PC-3 (cell line): ENCODE results near the gene WDR76. TPM values are rescaled to one million over a fixed set of nuclear protein-coding genes. Genes with fewer than 3 reads are reported as not detected.

ENCODE experiments used
- ATAC-seq: fragments of 200-7000 bp; cut with Tn5 transposase; 2 replicates; pipeline ENCODE4 v1.9.1; 2020; ENCODE audit warnings: mild to moderate bottlenecking, moderate library complexity
- Bru-seq: library from RNA; stranded (reverse); fragments of 400-500 nt; gene quantifications from one replicate; lab custom pipeline; 2021; lab: Mats Ljungman, UMichigan
- BruChase-seq, 2 experiments: library from RNA; stranded (reverse); fragments of 400-500 nt; gene quantifications; one replicate each; lab custom pipeline; 2021; lab: Mats Ljungman, UMichigan
- BruUV-seq: library from RNA; stranded (reverse); fragments of 400-500 nt; replicated peaks from 2 replicates; lab custom pipeline; 2021; lab: Mats Ljungman, UMichigan
- CTCF ChIA-PET: fragments of 300-600 bp; sonication (Branson Sonifier 250); formaldehyde crosslinking; loops from one replicate; lab custom pipeline; 2022; ENCODE audit warnings: antibody characterized with exemption; lab: Charles Lee
- POLR2A ChIA-PET: fragments of 300-600 bp; sonication (Branson Sonifier 250); formaldehyde crosslinking; loops from one replicate; lab custom pipeline; 2022; ENCODE audit warnings: antibody characterized with exemption; ENCODE audit not compliant: unreplicated experiment; lab: Charles Lee
- DNase-seq: peaks from one replicate; pipeline ENCODE4 v3.0.0-alpha.2; 2015
- H2AFZ ChIP-seq: fragments of 300-600 bp; sonication (generic); 2 replicates; pipeline ENCODE4 v1.6.0; 2016; ENCODE audit warnings: antibody characterized with exemption, low read length
- H3F3A ChIP-seq: fragments of 300-600 bp; sonication (generic); one replicate; pipeline ENCODE4 v1.6.0; 2017; ENCODE audit warnings: antibody characterized with exemption, low read length, control low read depth, mild to moderate bottlenecking; ENCODE audit not compliant: unreplicated experiment
- H3K27ac ChIP-seq: fragments of 300-600 bp; sonication (generic); 2 replicates; pipeline ENCODE4 v1.5.1; 2016; ENCODE audit warnings: mild to moderate bottlenecking, low read length
- H3K27me3 ChIP-seq: fragments of 300-600 bp; sonication (generic); 2 replicates; pipeline ENCODE4 v1.6.1; 2016; ENCODE audit warnings: low read length, mixed read lengths
- H3K36me3 ChIP-seq: fragments of 300-600 bp; sonication (generic); 2 replicates; pipeline ENCODE4 v1.6.1; 2016; ENCODE audit warnings: low read depth, mixed run types, low read length, mixed read lengths
- H3K4me1 ChIP-seq: fragments of 300-600 bp; sonication (generic); 2 replicates; pipeline ENCODE4 v1.5.1; 2016; ENCODE audit warnings: low read length; ENCODE audit not compliant: insufficient read depth
- H3K4me2 ChIP-seq: fragments of 300-600 bp; sonication (generic); 2 replicates; pipeline ENCODE4 v1.6.0; 2016; ENCODE audit warnings: low read length
- H3K4me3 ChIP-seq: fragments of 300-600 bp; sonication (generic); 2 replicates; pipeline ENCODE4 v1.5.1; 2016; ENCODE audit warnings: mild to moderate bottlenecking, low read length, mixed read lengths
- H3K79me2 ChIP-seq: fragments of 300-600 bp; sonication (generic); 2 replicates; pipeline ENCODE4 v1.6.1; 2017; ENCODE audit warnings: low read length, mixed read lengths
- H3K9ac ChIP-seq: fragments of 300-600 bp; sonication (generic); 2 replicates; pipeline ENCODE4 v1.6.0; 2016; ENCODE audit warnings: mild to moderate bottlenecking, low read length
- H3K9me2 ChIP-seq: fragments of 300-600 bp; sonication (generic); replicated peaks from 2 replicates; pipeline ENCODE4 v1.6.1; 2016; ENCODE audit warnings: mixed run types, low read length, mixed read lengths
- H3K9me3 ChIP-seq: fragments of 300-600 bp; sonication (generic); 2 replicates; pipeline ENCODE4 v1.6.1; 2016; ENCODE audit warnings: low read length, mixed read lengths
- H4K20me1 ChIP-seq: fragments of 300-600 bp; sonication (generic); 2 replicates; pipeline ENCODE4 v1.6.1; 2016; ENCODE audit warnings: low read length, mixed read lengths
- CTCF ChIP-seq: fragments of 300-600 bp; sonication (generic); conservative IDR thresholded peaks from 2 replicates; pipeline ENCODE4 v1.5.1; 2017; ENCODE audit warnings: antibody characterized with exemption, low read depth, mild to moderate bottlenecking, low read length
- EZH2 ChIP-seq: fragments of 300-600 bp; sonication (generic); IDR thresholded peaks from one replicate; pipeline ENCODE4 v1.6.1; 2017; ENCODE audit warnings: antibody characterized with exemption, mild to moderate bottlenecking, low read length; ENCODE audit not compliant: unreplicated experiment
- EZH2phosphoT487 ChIP-seq: fragments of 300-600 bp; sonication (generic); IDR thresholded peaks from 2 replicates; pipeline ENCODE4 v1.6.1; 2018; ENCODE audit warnings: mild to moderate bottlenecking, antibody characterized with exemption, low read length, borderline replicate concordance
- intact Hi-C: fragments of 100-400 bp; cut with micrococcal nuclease; formaldehyde crosslinking; loops from 2 replicates; pipeline ENCODE4 v1.9.0; 2023
- long read RNA-seq: library from polyadenylated mRNA; unstranded; transcript quantifications from one replicate; pipeline ENCODE4 v2.0.0, GENCODE V29; 2021; ENCODE audit not compliant: unreplicated experiment
- total RNA-seq: library from RNA; depleted of rRNA; stranded (reverse); fragments of >200 nt; gene quantifications from 2 replicates; pipeline ENCODE4 v1.2.3, GENCODE V29; 2014; rRNA removed

WDR76 gene
- total RNA-seq, result 29.0 and 29.7 TPM in 2 replicates
- percentile 53 among the genes with signal in this experiment for Bru-seq, nascent RNA
- percentile 58 among the genes with signal in this experiment for BruChase-seq, experiment 1, labeled RNA remaining after a 6-hour chase
- BruChase-seq, experiment 2, labeled RNA remaining after a 2-hour chase, result percentile 42 among the genes with signal in this experiment
- long read RNA-seq, partial matches to known transcripts, result 0 of 10 reads
- long read RNA-seq, other reads (novel, unspliced or antisense), result 6 of 10 reads

- peak; percentile 75 for ATAC-seq
- Histone ChIP-seq H3K9me3 (no peaks in the 10 kb centered on the region), H3F3A (no peaks in the 10 kb centered on the region), H3K79me2 (peaks cover 76% of the 10 kb centered on the region), H3K27ac (peak within 1 kb of the TSS; percentile 53), H3K9me2 (no peaks in the 10 kb centered on the region), H3K4me1 (peaks cover 31% of the 10 kb centered on the region), H3K36me3 (peaks cover 3% of the 10 kb centered on the region), H4K20me1 (no peaks in the 10 kb centered on the region; the same call in 1 of the 2 replicates), H3K4me2 (peak within 1 kb of the TSS; percentile 92), H3K27me3 (no peaks in the 10 kb centered on the region), H3K4me3 (peak within 1 kb of the TSS; percentile 67), H2AFZ (peak within 1 kb of the TSS; percentile 96), H3K9ac (peak within 1 kb of the TSS; percentile 88)
- POLR2A ChIA-PET, result no interaction called here
- intact Hi-C loops, result loop anchor here (10.0 kb wide), 1 partner anchor 598 kb away; the partner anchor contains the start of gene CTDSPL2
- TSS peak; percentile 58 for BruUV-seq
- DNase-seq, result peak; percentile 92
- no peak for TF ChIP-seq EZH2
- no peak for TF ChIP-seq CTCF
- no peak for TF ChIP-seq EZH2phosphoT487
- CTCF ChIA-PET, result no interaction called here
Measured at GRCh38 chr15:43826508-43827341, at the start of gene WDR76. Gene WDR76, plus strand, starts transcription at chr15:43827002. Its CDS starts 31 bp downstream, at chr15:43827033.

GRCh38 chr15:43777267-43777914, 49.4 kb upstream of the WDR76 start:
- peak overlapping the region; percentile 63 for H3K27ac ChIP-seq
- no peaks in the 10 kb centered on the region for H3F3A ChIP-seq
- H3K79me2 ChIP-seq, result peaks cover 10% of the 10 kb centered on the region; the same call in 1 of the 2 replicates
- no peaks in the 10 kb centered on the region for H3K9me3 ChIP-seq
- intact Hi-C loops, result loop anchor here (2.0 kb wide), 1 partner anchor 15 kb away; the partner anchor contains the start of gene SERF2
- H3K4me1 ChIP-seq, result peaks cover 17% of the 10 kb centered on the region; the same call in 1 of the 2 replicates
- ChIA-PET POLR2A (interaction anchor here (0.5 kb wide), 1 partner anchor 15 kb away, joined by 3 read pairs; the partner anchor contains the start of gene SERF2), CTCF (interaction anchor here (0.5 to 1.1 kb wide), 3 partner anchors 47 to 678 kb away, joined by 4 read pairs; partner anchors contain the start of gene MFAP1)
- ATAC-seq (peak; percentile 52), DNase-seq (peak; percentile 77)
- peak overlapping the region; percentile 83 for H3K4me3 ChIP-seq
- H3K9me2 ChIP-seq, result no peaks in the 10 kb centered on the region
- BruUV-seq, result TSS peak; percentile 14
- H3K4me2 ChIP-seq, result peak overlapping the region; percentile 82
- H3K27me3 ChIP-seq, result no peaks in the 10 kb centered on the region
- H3K36me3 ChIP-seq, result peaks cover 17% of the 10 kb centered on the region
- peak overlapping the region; percentile 90 for H2AFZ ChIP-seq
- TF ChIP-seq EZH2, result no peak
- TF ChIP-seq EZH2phosphoT487, result no peak
- peak; percentile 94 for TF ChIP-seq CTCF
- H3K9ac ChIP-seq, result peak overlapping the region; percentile 73
- H4K20me1 ChIP-seq, result no peaks in the 10 kb centered on the region
